GM06990 (cell line): Measurements from ENCODE around the gene LGALS9.
"Not testable (repeated sequence)": the region's sequence is repeated elsewhere in the genome, so short reads cannot be mapped to it uniquely, and the experiment has no call there.

Experiments
- DNase-seq: peaks from one replicate; pipeline ENCODE4 v3.0.0-alpha.2; 2011; ENCODE audit not compliant: insufficient read length; ENCODE audit errors: extremely low read depth
- H3K27me3 ChIP-seq: replicated peaks from 2 replicates; pipeline ENCODE4 v1.6.0; 2011; ENCODE audit warnings: low read length; ENCODE audit not compliant: control insufficient read depth, insufficient read depth
- H3K36me3 ChIP-seq: 2 replicates; pipeline ENCODE4 v1.5.1; 2011; ENCODE audit warnings: low read length; ENCODE audit not compliant: control insufficient read depth, insufficient read depth
- H3K4me3 ChIP-seq: replicated peaks from 2 replicates; pipeline ENCODE4 v1.5.1; 2011; ENCODE audit warnings: low read depth, mild to moderate bottlenecking, control low read depth, low read length
- TF ChIP-seq, protein P1 (sequence below): IDR thresholded peaks from 2 replicates; pipeline ENCODE4 v1.5.1; 2011; ENCODE audit warnings: low read length, control low read depth, mild to moderate bottlenecking, inconsistent platforms; ENCODE audit not compliant: insufficient read depth, poor library complexity, severe bottlenecking

Gene LGALS9

DNA sequence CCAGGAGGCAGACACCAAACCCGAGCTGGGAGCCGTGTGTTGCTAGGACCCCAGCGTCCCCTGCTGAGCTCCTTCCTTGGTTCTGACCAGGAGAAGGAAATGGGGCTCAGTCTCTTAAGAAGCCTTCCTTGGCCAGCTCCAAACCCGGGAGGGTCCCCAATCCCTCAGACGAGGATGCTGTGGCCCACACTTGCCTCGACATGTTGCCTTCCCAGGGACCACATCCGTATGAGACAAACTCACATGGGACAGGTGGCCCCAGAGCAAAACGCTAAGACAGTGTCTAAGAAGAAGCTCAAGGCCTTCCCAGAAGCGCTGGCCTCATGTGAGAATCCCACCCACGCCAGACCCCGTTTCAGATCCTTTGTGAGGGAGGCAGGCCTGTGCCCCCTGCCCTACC lies 19.8 kb downstream of the LGALS9 start:
- Histone ChIP-seq H3K36me3 (peaks cover 21% of the 10 kb centered on the region), H3K27me3 (no peaks in the 10 kb centered on the region), H3K4me3 (no peak overlapping the region)
- DNase-seq: no peak
- TF ChIP-seq, protein P1, sequence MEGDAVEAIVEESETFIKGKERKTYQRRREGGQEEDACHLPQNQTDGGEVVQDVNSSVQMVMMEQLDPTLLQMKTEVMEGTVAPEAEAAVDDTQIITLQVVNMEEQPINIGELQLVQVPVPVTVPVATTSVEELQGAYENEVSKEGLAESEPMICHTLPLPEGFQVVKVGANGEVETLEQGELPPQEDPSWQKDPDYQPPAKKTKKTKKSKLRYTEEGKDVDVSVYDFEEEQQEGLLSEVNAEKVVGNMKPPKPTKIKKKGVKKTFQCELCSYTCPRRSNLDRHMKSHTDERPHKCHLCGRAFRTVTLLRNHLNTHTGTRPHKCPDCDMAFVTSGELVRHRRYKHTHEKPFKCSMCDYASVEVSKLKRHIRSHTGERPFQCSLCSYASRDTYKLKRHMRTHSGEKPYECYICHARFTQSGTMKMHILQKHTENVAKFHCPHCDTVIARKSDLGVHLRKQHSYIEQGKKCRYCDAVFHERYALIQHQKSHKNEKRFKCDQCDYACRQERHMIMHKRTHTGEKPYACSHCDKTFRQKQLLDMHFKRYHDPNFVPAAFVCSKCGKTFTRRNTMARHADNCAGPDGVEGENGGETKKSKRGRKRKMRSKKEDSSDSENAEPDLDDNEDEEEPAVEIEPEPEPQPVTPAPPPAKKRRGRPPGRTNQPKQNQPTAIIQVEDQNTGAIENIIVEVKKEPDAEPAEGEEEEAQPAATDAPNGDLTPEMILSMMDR: no peak

DNA sequence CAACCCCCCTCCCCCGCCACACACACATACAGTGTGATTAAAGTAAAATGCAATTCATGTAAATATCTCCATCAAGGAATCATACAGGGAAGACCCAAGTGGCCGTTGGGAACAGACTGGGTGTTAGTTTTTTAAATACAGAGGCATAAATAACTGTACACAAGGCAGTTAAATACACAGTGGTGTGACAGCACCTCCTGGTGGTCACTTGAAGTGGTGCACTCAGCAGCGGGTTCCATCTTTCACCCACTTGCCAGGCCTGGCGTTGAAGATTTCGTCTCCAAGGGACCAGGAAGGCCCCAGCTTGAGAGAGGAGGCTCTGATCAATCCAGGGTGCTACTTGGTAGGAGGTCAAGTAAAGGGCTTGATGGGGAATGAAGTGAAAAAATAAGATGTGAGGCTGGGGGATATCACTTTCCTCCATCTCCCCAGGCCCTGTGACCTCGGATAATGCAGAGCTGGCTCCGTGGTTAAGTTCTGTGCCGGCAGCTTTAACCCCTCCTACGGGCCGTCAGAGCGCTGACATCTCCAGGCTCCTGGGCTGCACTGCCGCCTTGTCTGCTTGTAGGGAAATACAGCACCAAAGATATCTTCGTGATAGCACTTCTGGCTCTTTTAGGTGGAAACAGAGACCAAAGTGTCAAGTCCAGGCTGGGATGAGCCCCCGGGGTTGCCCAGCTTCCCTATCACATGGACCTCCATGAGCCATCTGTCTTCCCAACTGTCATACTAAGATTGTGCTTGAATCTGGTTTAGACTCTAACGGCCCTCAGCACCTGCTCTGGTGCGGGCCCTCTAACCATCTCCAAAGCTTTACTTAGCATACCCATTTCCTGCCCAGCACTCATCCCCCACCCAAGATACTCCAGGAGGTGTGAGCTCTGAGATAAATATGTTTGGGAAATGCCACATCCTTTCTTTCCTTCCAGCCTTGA lies 20.7 kb downstream of the LGALS9 start:
- no peak overlapping the region for H3K4me3 ChIP-seq
- DNase-seq: no peak

DNA sequence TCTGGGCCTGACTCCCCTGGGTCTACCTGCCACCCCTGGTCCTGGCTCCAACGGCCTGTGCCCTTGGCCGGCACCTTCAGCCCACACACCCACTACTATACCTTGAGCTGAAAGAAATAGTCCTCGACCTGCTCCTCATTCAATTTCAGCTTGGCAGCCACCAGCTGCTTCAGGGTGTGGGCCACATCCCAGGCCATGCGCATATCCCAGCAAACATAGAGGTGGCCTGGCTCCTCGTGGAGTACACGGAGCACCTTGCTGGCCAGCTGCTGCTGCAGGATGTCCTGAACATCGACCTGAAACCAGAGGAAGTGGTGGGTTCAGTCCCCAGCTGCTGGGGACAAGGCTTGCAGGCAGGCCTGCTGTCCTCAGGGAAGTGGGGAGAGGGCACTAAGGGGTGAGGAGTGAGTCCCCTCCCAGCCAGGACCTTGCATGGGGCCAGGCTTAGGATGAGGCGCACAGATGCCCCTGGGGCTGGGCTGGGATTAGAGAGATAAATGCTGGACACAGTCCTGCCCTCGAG lies 22.5 kb downstream of the LGALS9 start:
- H3K4me3 ChIP-seq, H3K36me3 ChIP-seq, H3K27me3 ChIP-seq, DNase-seq: not testable (repeated sequence)

More for the DNA sequence above, 20.7 kb downstream of the LGALS9 start:
- Histone ChIP-seq H3K36me3 (peaks cover 15% of the 10 kb centered on the region), H3K27me3 (no peaks in the 10 kb centered on the region)
- TF ChIP-seq, protein P1: peak; percentile 68

DNA sequence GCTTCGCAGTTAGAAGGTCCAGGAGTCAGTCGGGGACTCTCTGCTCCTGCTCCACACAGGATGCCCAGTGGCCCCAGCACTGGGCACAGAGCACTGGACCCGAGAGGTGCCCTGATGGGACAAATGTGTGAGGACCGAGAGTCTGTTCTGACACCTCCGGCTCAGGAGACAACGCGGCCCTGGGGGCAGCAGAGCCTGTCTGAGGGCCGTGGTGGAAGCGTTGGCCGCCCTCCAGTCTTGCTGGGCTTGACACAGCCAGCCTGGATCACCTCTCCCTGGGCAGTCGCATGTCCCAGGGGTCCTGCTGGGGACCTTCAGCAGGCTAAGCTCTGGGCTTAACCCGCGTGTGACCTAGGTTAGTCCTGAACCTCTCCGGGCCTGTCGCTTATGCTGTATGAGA lies 23.1 kb downstream of the LGALS9 start:
- no peak overlapping the region for H3K4me3 ChIP-seq
- DNase-seq: no peak
- TF ChIP-seq, protein P1: no peak
- H3K27me3 ChIP-seq: no peaks in the 10 kb centered on the region
- peaks cover 3% of the 10 kb centered on the region for H3K36me3 ChIP-seq

DNA sequence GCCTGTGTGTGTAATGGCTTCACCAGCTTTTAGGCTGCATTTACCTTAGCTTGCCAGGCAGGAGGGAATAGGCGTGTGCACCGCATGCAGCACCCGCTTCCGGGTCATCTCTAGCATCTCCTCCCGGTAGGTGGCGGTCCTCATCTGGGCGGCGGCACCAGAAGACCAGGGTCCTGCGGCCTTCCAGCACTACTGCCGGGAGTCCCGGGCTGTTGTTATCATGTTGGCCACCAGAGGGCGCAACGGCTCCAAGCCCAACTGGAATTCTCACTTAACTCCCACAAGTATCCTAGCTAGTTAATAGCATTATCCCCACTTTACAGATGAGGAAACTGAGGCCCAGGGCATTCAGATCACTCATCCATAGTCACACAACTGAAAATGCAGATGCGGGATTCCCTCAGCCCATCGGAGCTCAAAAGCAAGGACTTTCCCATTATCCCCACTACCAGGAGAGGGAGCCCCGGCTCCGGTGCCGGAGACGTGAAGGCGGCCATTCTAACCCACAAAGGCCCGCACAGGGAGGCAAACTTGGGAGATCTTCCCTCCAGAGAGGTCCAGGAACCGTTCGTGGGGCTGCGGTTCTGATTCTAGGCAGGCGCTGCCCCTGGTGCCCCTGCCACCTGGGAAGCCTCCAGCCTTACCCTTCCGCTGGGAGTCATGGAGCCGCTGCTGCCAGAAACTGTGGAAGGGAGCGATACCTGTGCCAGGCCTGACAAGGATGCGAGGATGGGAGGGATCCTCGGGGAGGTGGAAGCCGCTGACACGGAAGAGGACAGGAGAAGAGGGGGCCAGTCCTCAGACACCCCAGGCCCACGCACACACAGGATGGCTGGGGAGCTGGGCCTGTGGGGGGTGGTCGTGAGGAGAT lies 23.9 kb downstream of the LGALS9 start:
- peaks cover 1% of the 10 kb centered on the region for H3K36me3 ChIP-seq
- no peak overlapping the region for H3K4me3 ChIP-seq
- peak; percentile 77 for DNase-seq
- H3K27me3 ChIP-seq: no peaks in the 10 kb centered on the region
- TF ChIP-seq, protein P1: peak; percentile 89

DNA sequence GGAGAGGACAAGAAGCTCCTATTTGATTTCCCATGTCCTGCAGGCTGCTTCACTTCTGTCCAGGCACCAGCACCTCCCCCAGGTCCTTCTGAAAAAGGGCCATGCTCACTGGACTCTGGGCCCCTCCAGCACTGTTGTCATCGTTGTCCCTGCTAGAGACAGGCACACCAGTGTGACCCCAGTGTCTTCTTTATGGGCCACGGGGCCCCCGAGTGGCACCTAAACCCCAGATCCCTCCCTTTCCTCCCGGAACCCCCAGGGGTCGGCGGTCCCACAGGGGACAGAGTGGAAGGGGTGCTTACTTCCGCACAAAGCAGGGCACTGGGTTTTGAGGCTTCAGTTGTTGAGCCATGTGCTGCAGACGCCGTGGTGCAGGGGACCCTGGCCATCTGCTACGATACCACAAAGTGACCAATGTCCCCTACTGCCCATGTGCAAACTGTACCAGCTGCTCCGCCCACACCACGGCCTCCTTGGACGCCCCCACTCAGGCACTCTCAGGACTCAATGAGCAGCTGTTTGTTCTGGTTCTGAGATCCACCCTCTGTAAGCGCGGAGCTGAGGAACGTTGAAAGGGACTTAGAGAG lies 24.6 kb downstream of the LGALS9 start:
- DNase-seq, H3K36me3 ChIP-seq, H3K4me3 ChIP-seq, H3K27me3 ChIP-seq: not testable (repeated sequence)

DNA sequence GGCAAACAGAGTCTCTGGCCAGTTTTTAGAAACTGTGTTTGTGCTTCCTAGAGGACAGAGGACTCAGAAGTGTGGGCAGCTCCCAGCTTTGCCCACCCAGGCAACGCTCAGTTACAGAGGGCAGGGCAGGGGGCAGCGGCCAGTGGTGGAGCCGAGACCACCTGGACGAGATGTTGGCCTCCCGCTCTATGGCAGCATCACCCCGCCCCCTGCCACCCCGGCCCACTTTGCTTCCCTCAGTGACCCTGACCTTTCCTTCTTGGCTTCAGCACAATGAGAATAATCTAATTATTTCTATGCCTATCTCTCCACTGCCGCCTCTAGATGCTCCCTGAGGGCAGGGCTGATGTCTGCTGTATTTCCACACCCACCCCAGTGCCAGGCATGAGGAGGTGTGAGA lies 25.6 kb downstream of the LGALS9 start:
- H3K27me3 ChIP-seq, DNase-seq, H3K36me3 ChIP-seq, H3K4me3 ChIP-seq: not testable (repeated sequence)
